H9 (cell line): Measurements from ENCODE around the gene DCANP1. TPM values are rescaled to one million over a fixed set of nuclear protein-coding genes. Genes with fewer than 3 reads are reported as not detected.

Source experiments
- DNase-seq: peaks from one replicate; pipeline ENCODE4 v3.0.0-alpha.2; 2017
- H2AFZ ChIP-seq: one replicate; pipeline ENCODE4 v1.6.1; 2013; ENCODE audit warnings: mild to moderate bottlenecking, low read length, control low read depth, moderate library complexity
- H2AK5ac ChIP-seq: 2 replicates; pipeline ENCODE4 v1.6.1; 2013; ENCODE audit warnings: low read length, control low read depth, mixed read lengths; ENCODE audit not compliant: insufficient read length
- H2BK120ac ChIP-seq: one replicate; pipeline ENCODE4 v1.6.1; 2013; ENCODE audit warnings: low read depth, mild to moderate bottlenecking, low read length, control low read depth, inconsistent platforms; ENCODE audit not compliant: poor library complexity, severe bottlenecking
- H2BK12ac ChIP-seq: 2 replicates; pipeline ENCODE4 v1.6.1; 2013; ENCODE audit warnings: low read length, control low read depth, mixed read lengths, low read depth; ENCODE audit not compliant: insufficient read length
- H2BK15ac ChIP-seq: 2 replicates; pipeline ENCODE4 v1.6.1; 2013; ENCODE audit warnings: low read depth, low read length, control low read depth
- H2BK20ac ChIP-seq: one replicate; pipeline ENCODE4 v1.6.1; 2013; ENCODE audit warnings: low read depth, mild to moderate bottlenecking, low read length, control low read depth, inconsistent platforms; ENCODE audit not compliant: poor library complexity, severe bottlenecking
- H2BK5ac ChIP-seq: 2 replicates; pipeline ENCODE4 v1.6.1; 2013; ENCODE audit warnings: low read length, control low read depth, mixed read lengths; ENCODE audit not compliant: insufficient read length
- H3K14ac ChIP-seq: 2 replicates; pipeline ENCODE4 v1.6.1; 2013; ENCODE audit warnings: low read length, control low read depth; ENCODE audit not compliant: insufficient read depth
- H3K18ac ChIP-seq: 2 replicates; pipeline ENCODE4 v1.6.1; 2013; ENCODE audit warnings: low read depth, mild to moderate bottlenecking, mixed read lengths, low read length, control low read depth; ENCODE audit not compliant: insufficient read length
- H3K23ac ChIP-seq: 2 replicates; pipeline ENCODE4 v1.6.1; 2013; ENCODE audit warnings: low read length, control low read depth, mixed read lengths, low read depth; ENCODE audit not compliant: insufficient read length
- H3K23me2 ChIP-seq: 2 replicates; pipeline ENCODE4 v1.6.1; 2013; ENCODE audit warnings: low read depth, mild to moderate bottlenecking, mixed read lengths, low read length, control low read depth; ENCODE audit not compliant: insufficient read length, poor library complexity, severe bottlenecking
- H3K27ac ChIP-seq: 2 replicates; pipeline ENCODE4 v1.5.1; 2013; ENCODE audit warnings: low read length, control low read depth, mixed read lengths, low read depth; ENCODE audit not compliant: insufficient read length
- H3K27me3 ChIP-seq: 2 replicates; pipeline ENCODE4 v1.6.1; 2013; ENCODE audit warnings: low read length, control low read depth, inconsistent platforms; ENCODE audit not compliant: insufficient read depth
- H3K4ac ChIP-seq: 2 replicates; pipeline ENCODE4 v1.6.1; 2013; ENCODE audit warnings: low read depth, mild to moderate bottlenecking, control low read depth, inconsistent platforms, low read length, moderate library complexity
- H3K4me1 ChIP-seq: 2 replicates; pipeline ENCODE4 v1.6.1; 2013; ENCODE audit warnings: low read length, control low read depth, inconsistent platforms; ENCODE audit not compliant: insufficient read depth
- H3K4me2 ChIP-seq: 2 replicates; pipeline ENCODE4 v1.6.1; 2013; ENCODE audit warnings: low read length, control low read depth, mixed read lengths; ENCODE audit not compliant: insufficient read length, insufficient read depth
- H3K56ac ChIP-seq: 2 replicates; pipeline ENCODE4 v1.6.1; 2013; ENCODE audit warnings: low read depth, mild to moderate bottlenecking, mixed read lengths, low read length, control low read depth; ENCODE audit not compliant: insufficient read length
- H3K79me1 ChIP-seq: 2 replicates; pipeline ENCODE4 v1.6.1; 2013; ENCODE audit warnings: low read depth, mild to moderate bottlenecking, moderate library complexity, low read length, control low read depth, inconsistent platforms; ENCODE audit not compliant: insufficient read depth, poor library complexity, severe bottlenecking
- H3K79me2 ChIP-seq: 2 replicates; pipeline ENCODE4 v1.6.1; 2013; ENCODE audit warnings: low read length, control low read depth, inconsistent platforms; ENCODE audit not compliant: insufficient read depth
- H3K9ac ChIP-seq: 2 replicates; pipeline ENCODE4 v1.6.1; 2013; ENCODE audit warnings: low read length, control low read depth, mixed read lengths; ENCODE audit not compliant: insufficient read length; ENCODE audit errors: extremely low read depth
- H3K9me3 ChIP-seq: one replicate; pipeline ENCODE4 v1.6.1; 2013; ENCODE audit warnings: low read depth, low read length, inconsistent platforms; ENCODE audit not compliant: control insufficient read depth
- H3T11ph ChIP-seq: one replicate; pipeline ENCODE4 v1.6.1; 2013; ENCODE audit warnings: mild to moderate bottlenecking, low read length, control low read depth, inconsistent platforms
- H4K20me1 ChIP-seq: one replicate; pipeline ENCODE4 v1.6.1; 2013; ENCODE audit not compliant: control insufficient read depth, insufficient read length, insufficient read depth
- H4K5ac ChIP-seq: 2 replicates; pipeline ENCODE4 v1.6.1; 2013; ENCODE audit warnings: low read depth, mild to moderate bottlenecking, mixed read lengths, low read length, control low read depth; ENCODE audit not compliant: insufficient read length
- H4K8ac ChIP-seq: replicated peaks from 2 replicates; pipeline ENCODE4 v1.6.1; 2013; ENCODE audit warnings: low read length, control low read depth, mixed read lengths, low read depth; ENCODE audit not compliant: insufficient read length
- H4K91ac ChIP-seq: 2 replicates; pipeline ENCODE4 v1.6.1; 2013; ENCODE audit warnings: low read depth, mild to moderate bottlenecking, moderate library complexity, mixed read lengths, low read length, control low read depth; ENCODE audit not compliant: insufficient read length
- H3K27ac Mint-ChIP-seq, 3 experiments: 2 replicates in 2 of 3; 3 replicates in 1 of 3; pipeline ENCODE4 v1.8.0; 2020 to 2021; ENCODE audit warnings: mixed read lengths in 3 of 3, mild to moderate bottlenecking in 1 of 3, moderate library complexity in 1 of 3
- H3K27me3 Mint-ChIP-seq: 2 replicates; pipeline ENCODE4 v1.8.0; 2021; ENCODE audit warnings: low read depth, mild to moderate bottlenecking, moderate library complexity, mixed read lengths
- H3K36me3 Mint-ChIP-seq, 3 experiments: 2 replicates in 2 of 3; 3 replicates in 1 of 3; pipeline ENCODE4 v1.8.0; 2020 to 2021; ENCODE audit warnings: low read depth in 3 of 3, mixed read lengths in 3 of 3; ENCODE audit not compliant: insufficient read depth in 1 of 3
- H3K4me1 Mint-ChIP-seq, 2 experiments: 2 replicates each; pipeline ENCODE4 v1.8.0; 2020; ENCODE audit warnings: mixed read lengths in 2 of 2
- H3K4me3 Mint-ChIP-seq, 2 experiments: 2 replicates in 1 of 2; 3 replicates in 1 of 2; pipeline ENCODE4 v1.8.0; 2020 to 2021; ENCODE audit warnings: mild to moderate bottlenecking in 2 of 2, mixed read lengths in 2 of 2, moderate library complexity in 1 of 2
- H3K9me3 Mint-ChIP-seq, 2 experiments: 2 replicates in 1 of 2; 3 replicates in 1 of 2; pipeline ENCODE4 v1.8.0; 2020; ENCODE audit warnings: mild to moderate bottlenecking in 2 of 2, mixed read lengths in 2 of 2, moderate library complexity in 1 of 2
- WGBS: extraction: QIAGEN DNeasy Blood & Tissue Kit; methylation state at CpG from one replicate; pipeline ENCODE4 v1.1.7; 2013; ENCODE audit warnings: missing lambda C conversion rate, low lambda C conversion rate, mixed read lengths; ENCODE audit not compliant: insufficient read length; ENCODE audit errors: extremely low coverage; 5-methylcytosine and 5-hydroxymethylcytosine counted together
- total RNA-seq: library from RNA; stranded (reverse); gene quantifications from 2 replicates; pipeline ENCODE4 v1.2.1, GENCODE V29; 2021
- TF ChIP-seq, protein P1 (sequence below): fragments of 200-600 bp; sonication (generic); conservative IDR thresholded peaks from 3 replicates; pipeline ENCODE4 v1.8.0; 2021; ENCODE audit warnings: antibody characterized with exemption, mild to moderate bottlenecking

DCANP1 gene
- total RNA-seq, 1 experiment from 2014 or later: not detected

DNA sequence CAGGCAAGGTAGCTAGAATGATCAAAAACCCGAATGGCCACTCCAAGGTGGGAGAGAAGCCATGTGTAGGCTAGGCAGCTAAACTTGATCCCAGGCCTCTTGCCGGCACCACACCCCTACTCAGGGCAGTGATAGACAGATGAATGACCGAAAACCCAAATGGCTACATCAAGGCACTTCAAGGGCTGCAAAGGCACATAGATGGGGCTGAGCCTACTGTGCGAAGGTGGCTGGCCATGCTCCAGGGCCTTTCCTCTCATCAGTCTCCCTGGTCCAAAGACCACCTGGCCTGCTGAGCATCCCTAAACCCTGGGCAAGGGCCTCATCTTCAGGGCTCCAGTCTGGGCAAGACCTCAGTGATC, 8.7 kb upstream of the DCANP1 start:
- Histone ChIP-seq H2BK20ac (no peak overlapping the region), H4K20me1 (no peaks in the 10 kb centered on the region), H3K9ac (no peak overlapping the region), H4K91ac (no peak overlapping the region), H3K27me3 (peaks cover 3% of the 10 kb centered on the region), H2AK5ac (no peak overlapping the region), H3K4ac (no peak overlapping the region), H3K14ac (no peak overlapping the region), H3K4me1 (no peaks in the 10 kb centered on the region), H3K23me2 (no peaks in the 10 kb centered on the region), H2BK12ac (no peak overlapping the region), H3K56ac (no peak overlapping the region), H4K5ac (no peak overlapping the region), H2BK15ac (no peak overlapping the region), H2BK120ac (no peak overlapping the region), H3K79me1 (no peaks in the 10 kb centered on the region), H3T11ph (no peak overlapping the region), H3K9me3 (no peaks in the 10 kb centered on the region), H3K27ac (no peak overlapping the region), H2AFZ (no peak overlapping the region), H3K79me2 (no peaks in the 10 kb centered on the region), H3K4me2 (no peak overlapping the region), H4K8ac (no peak overlapping the region), H3K23ac (no peak overlapping the region), H3K18ac (no peak overlapping the region), H2BK5ac (no peak overlapping the region)
- Mint-ChIP-seq H3K27me3 (peaks cover 97% of the 10 kb centered on the region), H3K4me1 (no peaks in the 10 kb centered on the region), H3K27ac (no peak overlapping the region), H3K36me3 (no peaks in the 10 kb centered on the region), H3K4me3 (no peak overlapping the region), H3K9me3 (no peaks in the 10 kb centered on the region)
- TF ChIP-seq, protein P1, sequence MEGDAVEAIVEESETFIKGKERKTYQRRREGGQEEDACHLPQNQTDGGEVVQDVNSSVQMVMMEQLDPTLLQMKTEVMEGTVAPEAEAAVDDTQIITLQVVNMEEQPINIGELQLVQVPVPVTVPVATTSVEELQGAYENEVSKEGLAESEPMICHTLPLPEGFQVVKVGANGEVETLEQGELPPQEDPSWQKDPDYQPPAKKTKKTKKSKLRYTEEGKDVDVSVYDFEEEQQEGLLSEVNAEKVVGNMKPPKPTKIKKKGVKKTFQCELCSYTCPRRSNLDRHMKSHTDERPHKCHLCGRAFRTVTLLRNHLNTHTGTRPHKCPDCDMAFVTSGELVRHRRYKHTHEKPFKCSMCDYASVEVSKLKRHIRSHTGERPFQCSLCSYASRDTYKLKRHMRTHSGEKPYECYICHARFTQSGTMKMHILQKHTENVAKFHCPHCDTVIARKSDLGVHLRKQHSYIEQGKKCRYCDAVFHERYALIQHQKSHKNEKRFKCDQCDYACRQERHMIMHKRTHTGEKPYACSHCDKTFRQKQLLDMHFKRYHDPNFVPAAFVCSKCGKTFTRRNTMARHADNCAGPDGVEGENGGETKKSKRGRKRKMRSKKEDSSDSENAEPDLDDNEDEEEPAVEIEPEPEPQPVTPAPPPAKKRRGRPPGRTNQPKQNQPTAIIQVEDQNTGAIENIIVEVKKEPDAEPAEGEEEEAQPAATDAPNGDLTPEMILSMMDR: no peak
- no CpG with 5 or more reads among the region's 4 CpGs for WGBS
- DNase-seq: no peak
